ENCODE data around the gene MFN2. TPM values are rescaled to one million over a fixed set of nuclear protein-coding genes. Genes with fewer than 3 reads are reported as not detected.

Gene MFN2
- total and polyA plus RNA-seq, 9 of the 15 experiments (the other 6 are each of a cell fraction or from before 2014, with no cell fraction given): 10.5 to 158 (median 87.1) TPM

- TF ChIP-seq, protein P1, sequence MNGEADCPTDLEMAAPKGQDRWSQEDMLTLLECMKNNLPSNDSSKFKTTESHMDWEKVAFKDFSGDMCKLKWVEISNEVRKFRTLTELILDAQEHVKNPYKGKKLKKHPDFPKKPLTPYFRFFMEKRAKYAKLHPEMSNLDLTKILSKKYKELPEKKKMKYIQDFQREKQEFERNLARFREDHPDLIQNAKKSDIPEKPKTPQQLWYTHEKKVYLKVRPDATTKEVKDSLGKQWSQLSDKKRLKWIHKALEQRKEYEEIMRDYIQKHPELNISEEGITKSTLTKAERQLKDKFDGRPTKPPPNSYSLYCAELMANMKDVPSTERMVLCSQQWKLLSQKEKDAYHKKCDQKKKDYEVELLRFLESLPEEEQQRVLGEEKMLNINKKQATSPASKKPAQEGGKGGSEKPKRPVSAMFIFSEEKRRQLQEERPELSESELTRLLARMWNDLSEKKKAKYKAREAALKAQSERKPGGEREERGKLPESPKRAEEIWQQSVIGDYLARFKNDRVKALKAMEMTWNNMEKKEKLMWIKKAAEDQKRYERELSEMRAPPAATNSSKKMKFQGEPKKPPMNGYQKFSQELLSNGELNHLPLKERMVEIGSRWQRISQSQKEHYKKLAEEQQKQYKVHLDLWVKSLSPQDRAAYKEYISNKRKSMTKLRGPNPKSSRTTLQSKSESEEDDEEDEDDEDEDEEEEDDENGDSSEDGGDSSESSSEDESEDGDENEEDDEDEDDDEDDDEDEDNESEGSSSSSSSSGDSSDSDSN (IDR thresholded peaks at IDR 0.05; ENCODE audit: borderline replicate concordance in 1 of 2, low read depth in 2 of 2, low read length in 2 of 2): 0 out of 4 replicates have a peak, but pooled peaks of 1 of the 2 experiments have one; percentile 74
- TF ChIP-seq ZNF175 (CRISPR knock-in tag; IDR thresholded peaks at IDR 0.05; ENCODE audit: low read depth): peak; percentile 49
- TF ChIP-seq TEAD4 (IDR thresholded peaks at IDR 0.05; ENCODE audit: low read length): peak; percentile 57
- TF ChIP-seq TEAD4 (CRISPR knock-in tag; IDR thresholded peaks at IDR 0.05; ENCODE audit: borderline replicate concordance): no peak
- peak; percentile 87 for TF ChIP-seq FUS (optimal IDR thresholded peaks at IDR 0.05; ENCODE audit: low read depth, low read length)
- no peak for TF ChIP-seq DMBX1 (CRISPR knock-in tag; IDR thresholded peaks at IDR 0.05; ENCODE audit: borderline replicate concordance)
- no peak for TF ChIP-seq FOXO4 (CRISPR knock-in tag; IDR thresholded peaks at IDR 0.05)
- TF ChIP-seq DEAF1 (CRISPR knock-in tag; IDR thresholded peaks at IDR 0.05): no peak
- no peak; the same call in 1 of the 2 replicates for TF ChIP-seq USF1 (CRISPR knock-in tag; IDR thresholded peaks at IDR 0.05)
- TF ChIP-seq TCF3 (CRISPR knock-in tag; IDR thresholded peaks at IDR 0.05): no peak
- peak in 1 of 2 experiments; percentile 92; a peak in 2 of 4 replicates for TF ChIP-seq CSDE1 (IDR thresholded peaks at IDR 0.05)
- TF ChIP-seq, protein P2, sequence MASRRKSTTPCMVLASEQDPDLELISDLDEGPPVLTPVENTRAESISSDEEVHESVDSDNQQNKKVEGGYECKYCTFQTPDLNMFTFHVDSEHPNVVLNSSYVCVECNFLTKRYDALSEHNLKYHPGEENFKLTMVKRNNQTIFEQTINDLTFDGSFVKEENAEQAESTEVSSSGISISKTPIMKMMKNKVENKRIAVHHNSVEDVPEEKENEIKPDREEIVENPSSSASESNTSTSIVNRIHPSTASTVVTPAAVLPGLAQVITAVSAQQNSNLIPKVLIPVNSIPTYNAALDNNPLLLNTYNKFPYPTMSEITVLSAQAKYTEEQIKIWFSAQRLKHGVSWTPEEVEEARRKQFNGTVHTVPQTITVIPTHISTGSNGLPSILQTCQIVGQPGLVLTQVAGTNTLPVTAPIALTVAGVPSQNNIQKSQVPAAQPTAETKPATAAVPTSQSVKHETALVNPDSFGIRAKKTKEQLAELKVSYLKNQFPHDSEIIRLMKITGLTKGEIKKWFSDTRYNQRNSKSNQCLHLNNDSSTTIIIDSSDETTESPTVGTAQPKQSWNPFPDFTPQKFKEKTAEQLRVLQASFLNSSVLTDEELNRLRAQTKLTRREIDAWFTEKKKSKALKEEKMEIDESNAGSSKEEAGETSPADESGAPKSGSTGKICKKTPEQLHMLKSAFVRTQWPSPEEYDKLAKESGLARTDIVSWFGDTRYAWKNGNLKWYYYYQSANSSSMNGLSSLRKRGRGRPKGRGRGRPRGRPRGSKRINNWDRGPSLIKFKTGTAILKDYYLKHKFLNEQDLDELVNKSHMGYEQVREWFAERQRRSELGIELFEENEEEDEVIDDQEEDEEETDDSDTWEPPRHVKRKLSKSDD (conservative IDR thresholded peaks at IDR 0.05; ENCODE audit: low read length): no peak; the same call in none of the 2 replicates
- peak; percentile 100 for TF ChIP-seq MTA1 (IDR thresholded peaks at IDR 0.05; ENCODE audit: borderline replicate concordance)
- TF ChIP-seq SIRT6 (IDR thresholded peaks at IDR 0.05; ENCODE audit: low read depth, low read length): no peak
- no peak for TF ChIP-seq ZFP30 (CRISPR knock-in tag; IDR thresholded peaks at IDR 0.05; ENCODE audit: borderline replicate concordance)
- TF ChIP-seq E2F4 (CRISPR knock-in tag; IDR thresholded peaks at IDR 0.05; ENCODE audit: low read depth): no peak
Measured at GRCh38 chr1:11979851-11980675, at the start of gene MFN2 (continued).
